HG02678 (cell line): Measurements from ENCODE around the gene ZNF169.
"Not testable (repeated sequence)": the region's sequence is repeated elsewhere in the genome, so short reads cannot be mapped to it uniquely, and the experiment has no call there.

Experiments used
- ATAC-seq: cut with Tn5 transposase; IDR thresholded peaks from one replicate; pipeline ENCODE4 v1.9.1; 2021; ENCODE audit warnings: mild to moderate bottlenecking, moderate library complexity; ENCODE audit not compliant: unreplicated experiment

The ZNF169 gene

DNA sequence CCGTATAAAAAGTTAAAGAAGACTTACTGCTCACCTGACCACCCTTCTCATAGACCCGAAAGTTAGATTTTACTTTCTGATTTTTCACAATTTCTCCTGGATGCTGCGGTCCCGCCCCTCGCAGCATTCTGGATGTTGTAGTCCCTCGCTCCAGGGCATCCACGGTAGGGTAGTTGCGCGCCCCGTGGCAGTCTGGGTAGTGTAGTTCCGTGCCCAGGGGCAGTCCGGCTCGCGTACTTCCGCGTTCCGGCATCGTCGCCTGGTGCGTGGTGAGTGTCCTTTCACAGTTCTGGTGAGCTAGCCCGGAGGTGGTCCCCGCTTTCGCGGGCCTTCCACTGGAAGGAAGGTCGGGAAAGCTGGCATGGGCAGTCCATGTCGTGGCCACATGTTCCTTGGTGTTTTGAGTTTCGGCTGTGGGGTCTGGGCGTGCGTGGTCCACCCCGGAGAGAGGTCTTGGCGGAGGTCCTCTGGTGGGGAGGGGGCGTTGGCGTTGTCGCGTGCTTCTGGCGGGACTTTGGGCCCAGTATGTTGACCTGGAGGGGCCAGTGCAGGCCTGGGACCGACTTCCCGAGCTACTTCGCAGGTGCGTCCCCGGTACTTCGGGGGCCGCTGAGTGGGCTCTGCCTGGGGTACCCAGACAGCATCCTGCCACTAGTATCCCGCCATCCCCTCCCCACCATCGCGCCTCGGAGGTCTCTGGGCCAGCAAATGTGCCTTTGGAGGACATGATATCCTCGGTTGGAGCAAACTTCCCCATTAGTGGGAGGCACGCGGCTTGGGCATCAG is at the start of gene ZNF169:
Gene ZNF169 (plus strand): TSS at position 222 of the 786 bp plus-strand sequence. CDS start 19,515 bp downstream, outside the sequence.
- ATAC-seq = peak; percentile 100

DNA sequence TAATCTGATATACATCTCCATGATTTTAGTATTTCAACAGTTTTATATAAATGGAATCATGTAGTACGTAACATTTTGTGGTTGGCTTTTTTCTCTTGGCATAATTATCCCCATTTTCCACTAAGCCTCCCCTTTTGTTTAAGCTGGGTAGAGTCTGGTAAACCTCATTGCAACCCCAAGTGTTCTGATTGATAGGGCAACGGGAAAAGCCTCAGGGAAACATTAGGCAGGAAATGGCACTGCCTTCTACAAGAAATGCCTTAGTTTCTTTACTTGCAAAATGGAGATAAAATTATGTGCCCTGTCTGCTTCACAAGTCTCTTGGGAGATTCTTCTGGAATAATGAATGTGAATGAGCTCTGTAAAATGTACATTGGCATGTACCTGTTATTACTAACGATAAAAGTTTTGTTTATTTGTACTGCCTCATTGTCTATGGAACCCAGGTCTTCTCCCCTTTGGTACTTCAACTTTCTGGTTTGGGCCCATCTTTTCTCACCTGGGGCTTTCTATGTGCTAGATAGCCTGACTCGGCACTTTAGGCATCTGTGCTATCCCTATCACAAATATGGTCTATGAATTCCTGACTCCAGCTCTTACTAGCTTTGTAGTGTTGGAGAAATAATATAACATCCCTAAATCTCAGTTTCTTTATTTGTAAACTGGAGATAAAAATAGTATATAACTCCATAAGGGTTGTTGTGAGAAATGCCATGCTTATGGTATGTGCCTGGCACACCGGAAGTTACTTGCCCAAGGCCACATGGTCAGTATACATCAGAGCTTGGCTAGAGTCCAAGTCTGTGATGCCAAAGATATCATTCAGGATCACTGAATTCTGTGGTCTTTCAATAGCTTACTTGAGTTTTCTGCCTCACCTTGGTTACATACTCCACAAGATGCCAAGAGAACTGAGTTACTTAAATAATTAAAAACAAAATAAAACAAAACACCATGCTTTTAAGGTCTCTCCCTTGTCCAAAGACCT is 48.2 kb upstream of the ZNF169 start:
- no peak for ATAC-seq

DNA sequence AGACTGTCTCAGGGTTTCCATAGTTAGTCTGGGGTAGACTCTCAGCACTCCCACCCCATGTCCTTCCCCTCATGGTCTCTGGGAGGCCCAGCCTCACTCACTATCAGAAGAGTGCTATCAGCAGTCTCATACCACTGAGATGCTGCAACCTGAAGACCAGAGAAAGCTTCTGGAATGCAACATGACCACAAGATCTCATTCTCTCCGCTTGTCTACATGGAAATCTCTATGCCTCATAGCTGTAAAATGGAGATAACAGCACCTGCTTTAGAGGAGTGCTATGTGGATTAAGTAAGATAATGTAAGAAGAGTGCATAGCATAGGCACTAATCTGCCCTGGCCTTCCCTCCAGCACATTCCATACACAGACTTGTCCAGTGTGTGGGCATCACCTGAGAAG is 47.0 kb upstream of the ZNF169 start:
- ATAC-seq = no peak

DNA sequence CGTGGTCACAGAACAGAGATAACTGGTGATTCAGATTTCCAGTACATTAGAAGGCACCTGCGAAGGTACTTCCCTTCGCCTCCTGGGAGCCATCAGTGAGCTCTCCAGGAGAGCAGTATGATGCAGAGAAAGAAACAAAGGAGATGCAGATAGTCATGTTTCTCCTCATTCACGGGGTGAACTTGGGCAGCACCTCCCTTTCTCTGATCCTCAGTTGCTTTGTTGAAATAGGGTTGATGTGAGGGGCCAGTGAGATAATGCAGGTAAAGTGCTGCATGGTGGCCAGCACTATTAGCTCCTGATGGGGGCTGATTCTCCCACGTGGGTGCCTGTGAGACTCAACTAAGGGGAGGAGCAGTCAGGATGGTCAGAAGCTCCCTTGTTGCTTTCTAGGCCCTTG is 46.6 kb upstream of the ZNF169 start:
- no peak for ATAC-seq

DNA sequence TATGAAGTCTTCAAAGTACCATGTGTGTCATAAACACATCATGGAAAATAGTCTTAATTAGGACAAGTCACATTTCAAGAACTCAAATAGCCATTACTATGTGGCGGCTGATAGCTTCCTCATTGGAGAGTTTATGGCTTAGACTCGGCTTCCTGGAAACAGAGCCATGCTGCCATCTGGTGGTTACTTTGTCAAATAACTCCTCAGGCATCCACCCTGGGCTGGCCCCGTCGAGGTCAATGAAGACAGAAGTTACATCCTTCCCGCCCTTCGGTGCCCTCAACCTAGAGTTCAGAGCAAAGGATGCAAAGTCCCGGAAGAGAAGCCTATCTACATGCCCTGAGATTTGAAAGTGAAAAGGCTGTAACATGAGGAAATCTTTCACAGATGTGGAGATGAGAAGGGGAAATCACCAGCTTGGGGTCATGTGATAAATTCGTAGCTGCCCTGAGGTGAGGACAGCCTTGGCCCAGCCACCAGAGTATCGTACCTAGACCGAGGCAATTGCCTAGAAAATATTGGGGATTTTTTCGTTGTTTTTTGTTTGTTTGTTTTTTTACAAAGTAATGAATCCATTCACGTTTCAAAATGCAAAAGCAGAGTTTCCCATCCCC is 45.5 kb upstream of the ZNF169 start:
- peak; percentile 86 for ATAC-seq

DNA sequence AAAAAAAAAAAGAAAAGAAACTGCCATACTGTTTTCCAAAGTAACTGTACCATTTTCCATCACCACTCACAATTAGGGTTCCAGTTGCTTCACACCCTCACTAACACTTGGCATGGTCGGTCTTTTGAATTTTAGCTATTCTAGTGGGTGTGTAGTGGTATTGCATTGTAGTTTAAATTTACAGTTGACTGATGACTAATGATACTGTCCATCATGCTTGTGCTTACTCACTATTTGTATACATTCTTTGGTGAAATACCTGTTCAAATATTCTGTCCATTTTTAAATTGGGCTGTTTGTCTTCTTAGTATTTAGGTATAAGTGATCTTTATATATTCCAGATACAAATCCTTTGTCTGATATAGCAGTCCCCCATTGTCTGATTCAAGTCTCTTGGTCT is 36.2 kb upstream of the ZNF169 start:
- no peak for ATAC-seq

DNA sequence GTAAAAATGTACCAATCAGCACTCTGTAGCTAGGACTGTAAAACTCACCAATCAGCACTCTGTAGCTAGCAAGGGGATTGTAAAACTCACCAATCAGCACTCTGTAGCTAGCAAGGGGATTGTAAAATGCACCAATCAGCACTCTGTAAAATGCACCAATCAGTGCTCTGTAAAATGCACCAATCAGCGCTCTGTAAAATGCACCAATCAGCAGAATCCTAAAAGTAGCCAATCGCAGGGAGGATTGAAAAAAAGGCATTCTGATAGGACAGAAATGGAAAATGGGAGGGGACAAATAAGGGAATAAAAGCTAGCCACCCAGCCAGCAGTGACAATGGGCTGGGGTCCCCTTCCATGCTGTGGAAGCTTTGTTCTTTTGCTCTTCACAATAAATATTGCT is 33.7 kb upstream of the ZNF169 start:
- not testable (repeated sequence) for ATAC-seq

DNA sequence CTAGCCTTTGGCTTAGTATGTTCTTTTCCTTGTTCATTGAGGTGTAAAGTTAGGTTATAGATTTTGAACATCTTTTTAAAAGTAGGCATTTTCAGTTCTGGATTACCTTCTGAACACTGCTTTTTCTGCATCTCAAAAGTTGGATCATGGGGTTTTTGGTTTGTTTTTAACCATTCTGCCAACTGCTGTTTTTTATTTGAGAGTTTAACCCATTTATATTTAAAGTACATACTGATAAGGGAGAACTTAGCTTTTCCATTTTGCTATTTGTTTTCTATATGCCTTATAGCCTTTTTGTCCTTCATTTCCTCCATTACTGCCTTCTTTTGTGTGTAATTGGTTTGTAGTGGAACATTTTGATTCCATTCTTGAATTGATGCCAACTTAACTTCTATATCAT is 30.5 kb upstream of the ZNF169 start:
- ATAC-seq = no peak

DNA sequence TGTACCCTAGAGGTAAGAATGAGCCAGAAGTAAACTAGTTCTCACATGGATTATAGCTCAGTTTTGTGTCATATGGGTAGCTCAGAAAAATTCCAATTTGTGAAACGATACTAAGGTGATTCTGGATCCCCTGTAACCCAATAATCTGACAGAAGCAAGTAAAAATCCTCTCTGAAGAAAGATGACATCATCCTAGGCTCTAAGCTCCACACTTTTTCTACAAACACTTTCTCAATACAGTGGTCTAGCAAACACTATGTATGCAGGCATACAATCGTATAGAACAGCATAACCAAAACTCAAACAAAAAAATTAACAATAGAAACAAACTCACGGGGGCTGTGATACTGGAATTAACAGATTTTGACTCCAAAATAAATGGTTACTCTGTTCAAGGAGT is 26.7 kb upstream of the ZNF169 start:
- no peak for ATAC-seq

DNA sequence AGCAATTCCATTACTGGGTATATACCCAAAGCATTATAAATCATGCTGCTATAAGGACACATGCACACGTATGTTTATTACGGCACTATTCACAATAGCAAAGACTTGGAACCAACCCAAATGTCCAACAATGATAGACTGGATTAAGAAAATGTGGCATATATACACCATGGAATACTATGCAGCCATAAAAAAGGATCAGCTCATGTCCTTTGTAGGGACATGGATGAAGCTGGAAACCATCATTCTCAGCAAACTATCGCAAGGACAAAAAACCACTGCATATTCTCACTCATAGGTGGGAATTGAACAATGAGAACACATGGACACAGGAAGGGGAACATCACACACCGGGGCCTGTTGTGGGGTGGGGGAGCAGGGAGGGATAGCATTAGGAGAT is 18.0 kb upstream of the ZNF169 start:
- ATAC-seq = not testable (repeated sequence)

DNA sequence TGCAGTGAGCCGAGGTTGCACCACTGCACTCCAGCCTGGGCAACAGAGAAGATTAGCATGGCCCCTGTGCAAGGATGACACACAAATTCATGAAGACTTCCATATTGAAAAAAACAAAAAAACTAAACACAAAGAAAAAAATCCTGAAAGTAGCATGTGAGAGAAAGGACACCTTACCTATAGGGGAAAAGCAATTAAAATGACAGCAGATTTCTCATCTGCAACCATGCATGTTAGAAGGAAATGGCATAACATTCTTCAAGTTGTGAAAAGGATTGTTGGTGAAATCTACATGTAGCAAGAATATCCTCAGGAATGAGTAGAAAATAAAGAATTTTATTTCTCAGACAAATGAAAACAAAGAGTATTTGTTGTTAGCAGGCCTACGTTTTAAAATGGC is 13.4 kb upstream of the ZNF169 start:
- no peak for ATAC-seq

DNA sequence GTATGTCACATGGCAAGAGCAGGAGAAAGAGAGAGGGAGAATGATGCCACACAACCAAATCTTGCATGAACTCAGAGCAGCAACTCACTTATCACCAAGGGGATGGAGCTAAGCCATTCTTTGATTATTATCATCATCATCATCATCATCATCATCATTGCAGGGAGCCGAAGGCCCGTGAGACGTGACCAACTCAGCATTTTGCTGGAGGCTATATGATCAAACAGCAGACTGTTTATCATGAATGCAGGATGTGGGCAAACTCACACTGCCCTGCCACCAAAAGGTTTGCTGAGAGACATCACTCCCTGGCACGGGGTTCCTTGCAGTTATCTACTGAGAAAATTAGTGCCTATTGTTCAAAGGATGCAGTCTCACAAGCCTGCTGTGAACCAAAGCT is 8.6 kb upstream of the ZNF169 start:
- no peak for ATAC-seq

DNA sequence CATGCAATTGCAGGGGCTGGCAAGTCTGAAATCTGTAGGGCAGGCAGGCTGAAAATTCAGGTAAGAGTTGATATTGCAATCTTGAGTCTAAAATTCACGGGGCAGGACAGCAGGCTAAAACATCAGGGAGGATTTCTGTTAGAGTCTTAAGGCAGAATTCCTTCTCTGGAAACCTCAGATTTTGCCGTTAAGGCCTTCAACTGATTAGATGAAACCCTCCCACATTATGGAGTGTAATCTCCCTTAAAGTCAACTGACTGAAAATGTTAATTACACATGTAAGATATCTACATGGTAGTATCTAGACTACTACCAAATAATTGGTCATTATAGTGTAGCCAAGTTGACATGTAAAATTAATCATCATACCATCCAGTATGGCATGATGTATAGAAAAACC is 3.1 kb upstream of the ZNF169 start:
- ATAC-seq = no peak

DNA sequence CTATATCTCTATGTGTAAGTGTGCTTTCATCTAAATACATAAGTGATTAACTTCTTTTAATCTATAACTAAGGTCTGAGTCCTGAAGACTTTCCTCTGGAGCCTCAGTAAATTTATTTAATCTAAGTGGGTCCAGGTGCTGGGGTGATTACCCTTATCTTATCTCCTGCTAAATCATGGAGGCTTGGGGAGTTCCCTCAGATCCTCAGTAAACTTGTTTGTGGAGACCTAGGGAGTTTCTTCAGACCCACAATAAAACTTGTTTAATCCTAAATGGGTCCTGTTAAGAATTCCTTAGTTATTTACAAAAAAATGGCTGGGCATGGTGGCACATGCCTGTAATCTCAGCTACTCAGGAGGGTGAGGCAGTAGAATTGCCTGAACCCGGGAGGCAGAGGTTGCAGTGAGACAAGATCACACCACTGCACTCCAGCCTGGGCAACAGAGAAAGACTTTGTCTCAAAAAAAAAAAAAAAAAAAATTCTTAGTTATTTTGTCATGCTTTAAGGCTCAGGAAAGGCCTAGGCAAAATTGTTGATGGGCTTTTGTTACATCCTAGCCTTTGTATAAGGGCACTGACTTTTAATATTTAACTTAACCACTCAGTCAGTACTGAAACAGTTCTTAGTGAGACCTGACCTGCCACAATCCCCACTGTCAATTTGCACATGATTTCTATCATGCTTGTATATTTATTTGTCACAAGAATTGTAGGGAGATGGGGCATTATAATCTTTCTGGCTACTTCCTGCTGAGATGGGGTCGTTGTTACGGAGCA is 6.7 kb downstream of the ZNF169 start:
- ATAC-seq = not testable (repeated sequence)

DNA sequence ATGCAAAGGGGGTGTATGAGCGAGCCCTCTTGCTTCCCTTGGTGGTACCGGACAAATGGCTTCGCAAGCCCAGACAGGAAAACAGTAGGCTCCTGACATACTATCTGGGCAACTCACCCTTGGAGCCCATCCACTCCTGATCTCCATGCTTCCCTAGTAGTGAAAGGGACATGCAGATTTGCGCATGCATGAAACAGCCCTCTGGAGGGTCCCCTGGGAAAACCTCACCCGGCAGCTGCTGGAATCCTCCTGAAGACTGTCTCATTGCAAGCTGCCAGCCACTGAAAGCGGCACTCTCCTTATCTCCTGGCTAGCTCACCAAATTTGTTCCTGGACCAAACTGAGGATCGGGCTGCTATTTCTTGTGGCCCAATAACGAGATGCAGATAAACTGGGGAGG is 10.2 kb downstream of the ZNF169 start:
- ATAC-seq = no peak

DNA sequence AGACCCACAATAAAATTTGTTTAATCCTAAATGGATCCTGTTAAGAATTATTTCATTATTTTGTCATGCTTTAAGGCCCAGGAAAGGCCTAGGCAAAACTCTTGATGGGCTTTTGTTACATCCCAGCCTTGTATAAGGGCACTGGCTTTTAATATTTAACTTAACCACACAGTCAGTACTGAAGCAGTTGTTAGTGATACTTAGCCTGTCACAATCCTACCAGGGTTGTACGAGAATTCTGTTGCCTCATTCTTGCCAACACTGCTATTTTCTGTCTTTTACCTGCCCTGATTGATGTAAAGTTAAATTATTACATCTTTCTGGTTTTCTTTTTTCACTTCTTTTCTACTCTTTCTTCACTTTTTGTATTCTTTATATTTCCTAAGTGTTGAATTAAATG is 10.9 kb downstream of the ZNF169 start:
- no peak for ATAC-seq

DNA sequence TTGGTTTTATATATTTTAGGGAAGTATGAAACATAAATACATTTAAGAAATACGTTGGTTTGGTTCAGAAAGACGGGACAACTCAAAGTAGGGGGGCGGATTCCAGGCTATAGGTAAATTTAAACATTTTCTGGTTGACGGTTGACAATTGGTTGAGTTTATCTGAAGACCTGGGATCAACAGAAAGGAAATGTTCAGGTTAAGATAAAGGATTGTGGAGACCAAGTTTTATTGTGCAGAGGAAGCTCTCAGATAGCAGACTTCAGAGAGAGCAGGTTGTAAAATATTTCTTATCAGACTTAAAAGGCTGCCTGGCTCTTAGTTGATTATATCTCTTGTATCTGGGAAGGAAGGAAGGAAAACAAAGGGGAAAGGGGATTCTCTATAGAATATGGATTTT is 17.9 kb downstream of the ZNF169 start:
- ATAC-seq = not testable (repeated sequence)

DNA sequence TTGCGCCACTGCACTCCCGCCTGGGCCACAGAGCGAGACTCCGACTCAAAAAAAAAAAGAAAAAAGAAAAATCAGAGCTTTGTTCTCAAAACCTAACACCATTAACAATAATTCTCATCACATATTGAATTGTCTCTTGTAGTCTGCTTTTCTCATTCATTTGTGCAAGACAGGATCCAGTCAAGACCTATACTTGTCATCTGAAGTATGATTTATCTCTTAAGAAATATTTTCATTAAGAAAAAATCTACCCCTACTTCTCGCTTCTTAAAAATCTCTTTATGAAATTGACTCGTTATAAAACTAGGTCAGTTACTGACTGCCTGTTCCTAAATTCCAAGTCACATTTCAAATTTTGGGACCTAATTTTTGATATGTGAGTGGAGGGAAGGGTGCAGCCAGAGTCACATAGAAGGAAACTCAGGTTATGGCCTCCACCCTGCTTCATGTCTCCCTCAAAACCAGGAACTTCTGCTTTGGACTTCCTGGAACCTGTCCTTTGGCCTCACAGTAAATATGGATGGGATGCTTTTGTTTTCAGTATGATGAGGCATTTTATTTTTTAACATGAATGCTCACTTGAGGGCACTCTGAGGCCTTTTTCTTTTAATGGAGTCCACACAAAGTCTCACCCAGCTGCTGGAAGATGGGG is 18.9 kb downstream of the ZNF169 start:
- ATAC-seq = no peak

DNA sequence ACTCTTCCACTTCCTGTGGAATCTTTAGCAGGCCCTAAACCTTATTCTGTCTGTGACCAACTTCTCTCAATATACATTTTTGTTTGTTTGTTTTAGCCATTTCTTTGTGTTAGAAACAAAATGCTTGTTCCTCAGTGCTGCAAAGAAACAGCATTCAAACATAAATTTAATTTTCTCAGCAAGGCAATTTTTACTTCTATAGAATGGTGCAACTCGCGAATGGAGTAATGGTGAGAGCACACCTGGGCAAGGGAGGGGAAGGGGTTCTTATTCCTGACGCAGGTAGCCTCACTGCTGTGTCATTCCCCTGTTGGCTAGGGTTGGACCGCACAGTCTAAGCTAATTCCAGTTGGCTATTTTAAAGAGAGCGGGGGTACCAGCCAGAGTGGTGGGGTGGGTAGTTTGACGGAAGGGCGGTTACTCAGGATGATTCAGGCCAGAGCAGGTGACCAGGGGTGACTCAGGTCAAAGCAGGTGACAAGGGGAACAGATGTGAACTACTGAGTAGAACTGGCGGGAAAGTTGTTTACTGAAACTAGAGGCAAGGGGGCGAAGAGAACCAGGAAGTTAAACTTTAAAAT is 21.4 kb downstream of the ZNF169 start:
- no peak for ATAC-seq

DNA sequence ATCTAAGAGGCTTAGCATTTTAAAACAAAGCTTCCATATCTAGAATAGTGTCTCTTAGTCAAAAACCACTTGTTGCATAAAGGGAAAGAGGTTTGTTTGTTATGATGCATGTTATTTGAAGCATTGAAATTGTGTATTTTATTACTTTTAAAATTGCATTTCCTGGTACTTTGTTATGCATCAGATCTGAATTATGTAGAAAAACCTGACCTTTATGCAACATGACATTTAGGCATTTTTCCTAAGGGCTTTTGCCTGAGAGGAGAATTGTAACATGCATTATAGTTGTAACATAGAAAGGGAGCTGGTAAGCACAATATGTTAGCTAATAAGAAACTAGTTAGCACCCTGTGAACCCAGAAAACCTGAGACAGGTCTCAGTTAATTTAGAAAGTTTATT is 22.0 kb downstream of the ZNF169 start:
- ATAC-seq = no peak
